Endometrial microvascular endothelial cells (primary cell): ENCODE data around the gene SLC16A3. TPM values are rescaled to one million over a fixed set of nuclear protein-coding genes. Genes with fewer than 3 reads are reported as not detected.

Experiments used
- in situ Hi-C: cut with HindIII; loops from 2 replicates; pipeline ENCODE4 v1.10.0; 2017; ENCODE audit warnings: low sequenced_read_pairs, low pct_unique_long_range_greater_than_20kb; ENCODE audit errors: inconsistent ontology term
- total RNA-seq: library from RNA; depleted of rRNA; stranded (reverse); fragments of >200 nt; gene quantifications from one replicate; pipeline ENCODE4 v1.2.3, GENCODE V29; 2015; ENCODE audit errors: inconsistent ontology term

The SLC16A3 gene
- total RNA-seq, 1 donor from 2014 or later, result 345 TPM

DNA sequence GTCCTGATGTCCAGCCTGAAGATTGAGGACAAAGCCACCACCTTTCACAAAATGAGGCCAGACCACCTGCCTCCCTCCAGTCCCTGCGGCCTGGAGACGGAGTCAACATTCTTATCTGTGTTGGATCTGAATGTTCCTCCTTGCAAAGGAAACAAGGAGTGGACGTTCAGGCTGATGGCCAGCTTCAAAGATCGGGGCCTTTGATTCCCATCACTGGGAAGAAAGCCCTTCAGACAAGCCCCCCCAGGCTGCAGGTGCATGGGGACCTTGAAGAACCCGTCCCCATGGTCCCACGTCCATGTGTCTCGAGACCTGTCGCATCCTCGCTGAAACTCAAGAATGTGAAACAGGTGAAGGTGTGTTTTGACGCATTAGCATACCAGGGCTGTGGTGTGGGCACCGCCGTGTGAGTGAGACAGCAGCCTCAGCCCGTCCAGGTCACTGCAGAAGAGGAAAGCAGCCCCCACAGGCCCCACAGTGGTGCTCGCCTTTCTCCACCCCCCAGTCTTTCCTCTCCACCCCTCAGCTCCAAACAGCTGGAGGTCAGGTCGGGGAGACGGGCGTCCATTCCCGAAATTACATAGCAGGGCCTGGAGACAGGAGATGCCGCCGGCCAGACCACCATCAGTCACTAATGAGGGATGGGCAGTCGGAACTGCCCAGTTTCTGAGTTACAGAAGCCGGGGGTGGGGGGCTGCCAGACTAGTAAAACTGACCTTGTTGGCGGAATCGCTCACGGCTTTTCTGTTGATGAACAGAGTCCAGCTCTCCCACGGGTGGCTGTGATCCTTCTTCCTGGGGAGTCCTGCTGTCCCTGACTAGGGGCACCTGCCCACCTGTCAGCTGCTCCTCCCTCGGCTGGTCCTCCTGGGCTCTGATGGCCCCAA, 45.5 kb downstream of the SLC16A3 start:
- in situ Hi-C loops, result no loop called here

- in situ Hi-C loops, result no loop called here
These were observed 46.5 kb downstream of the SLC16A3 start for GRCh38 chr17:82275326-82275725.

DNA sequence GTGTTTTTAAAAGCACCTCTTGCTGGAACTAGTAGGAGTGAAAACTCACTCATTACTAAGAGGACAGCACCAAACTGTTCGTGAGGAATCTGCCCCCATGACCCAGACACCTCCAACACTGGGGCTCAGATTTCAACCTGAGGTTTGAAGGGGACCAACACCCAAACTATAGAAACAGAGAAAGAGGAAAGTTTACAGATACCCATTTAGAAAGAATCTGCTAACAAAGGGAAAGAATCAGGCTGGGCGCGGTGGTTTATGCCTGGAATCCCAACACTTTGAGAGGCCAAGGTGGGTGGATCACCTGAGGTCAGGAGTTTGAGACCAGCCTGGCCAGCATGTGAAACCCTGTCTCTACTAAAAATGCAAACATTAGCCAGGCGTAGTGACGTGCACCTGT, 48.1 kb downstream of the SLC16A3 start:
- in situ Hi-C loops, result no loop called here

DNA sequence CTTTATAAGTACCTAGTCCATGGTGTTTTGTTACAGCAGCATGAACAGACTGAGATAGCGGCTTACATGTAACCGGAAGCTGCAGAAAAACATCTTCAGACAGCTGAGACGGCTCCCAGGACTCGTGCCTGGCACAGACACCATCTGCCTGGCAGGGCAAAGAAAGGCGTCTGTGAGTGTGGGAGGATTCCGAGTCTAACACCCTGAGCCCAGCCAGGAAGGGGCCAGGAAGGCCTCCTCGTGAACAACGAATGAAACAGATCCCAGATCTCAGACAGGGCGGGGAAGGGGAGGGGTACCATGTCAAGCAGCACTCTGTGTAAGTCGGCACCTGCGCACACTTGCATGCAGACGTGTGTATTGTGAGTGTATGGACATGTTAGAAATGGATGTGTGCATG, 49.0 kb downstream of the SLC16A3 start:
- in situ Hi-C loops, result no loop called here

DNA sequence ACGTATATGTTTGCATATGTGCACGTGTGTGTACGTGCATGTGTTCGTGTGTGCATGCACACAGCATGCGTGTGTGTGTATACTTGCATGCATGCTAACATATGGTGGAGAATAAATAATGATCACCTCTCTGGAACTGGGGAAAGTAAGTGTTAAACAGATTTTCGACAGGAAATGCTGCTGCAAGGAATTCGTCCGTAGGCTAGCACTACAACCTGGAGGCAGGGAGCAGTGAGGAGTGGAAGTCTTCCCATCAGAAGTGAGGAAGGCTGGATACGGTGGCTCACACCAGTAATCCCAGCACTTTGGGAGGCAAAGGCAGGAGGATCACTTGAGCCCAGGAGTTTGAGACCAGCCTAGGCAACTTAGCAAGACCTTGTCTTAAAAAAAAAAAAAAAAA, 49.5 kb downstream of the SLC16A3 start:
- in situ Hi-C loops, result no loop called here

- in situ Hi-C loops, result no loop called here
These were observed 50.0 kb downstream of the SLC16A3 start for GRCh38 chr17:82278786-82279391.

- in situ Hi-C loops, result no loop called here
These were observed 51.7 kb downstream of the SLC16A3 start for GRCh38 chr17:82280537-82280936.

DNA sequence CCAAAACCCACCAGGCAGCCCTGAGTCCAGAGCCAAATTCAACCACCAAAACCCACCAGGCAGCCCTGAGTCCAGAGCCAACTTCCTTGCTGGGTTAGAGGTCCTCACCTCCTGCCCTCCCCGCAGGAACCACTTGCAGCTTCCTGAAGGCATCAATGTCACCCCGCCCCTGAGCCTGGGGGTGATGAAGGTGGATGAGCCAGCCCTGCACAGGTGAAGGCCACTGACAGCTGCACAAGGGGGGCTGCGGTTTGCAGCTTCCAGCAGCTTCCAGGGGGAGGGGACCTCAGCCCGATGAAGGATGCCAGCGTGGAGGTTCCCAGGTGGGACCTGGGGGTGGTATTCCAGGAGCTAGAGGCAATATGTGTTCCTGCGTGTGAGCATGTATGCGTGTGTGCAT, 52.2 kb downstream of the SLC16A3 start:
- in situ Hi-C loops, result no loop called here

GRCh38 chr17:82281502-82282238, 52.8 kb downstream of the SLC16A3 start:
- in situ Hi-C loops, result no loop called here

GRCh38 chr17:82282239-82283207, 53.7 kb downstream of the SLC16A3 start:
- in situ Hi-C loops, result no loop called here

GRCh38 chr17:82283208-82283749, 54.4 kb downstream of the SLC16A3 start:
- in situ Hi-C loops, result no loop called here

GRCh38 chr17:82285141-82285540, 56.3 kb downstream of the SLC16A3 start:
- in situ Hi-C loops, result no loop called here

- in situ Hi-C loops, result no loop called here
These were observed 58.4 kb downstream of the SLC16A3 start for GRCh38 chr17:82287013-82287867.

DNA sequence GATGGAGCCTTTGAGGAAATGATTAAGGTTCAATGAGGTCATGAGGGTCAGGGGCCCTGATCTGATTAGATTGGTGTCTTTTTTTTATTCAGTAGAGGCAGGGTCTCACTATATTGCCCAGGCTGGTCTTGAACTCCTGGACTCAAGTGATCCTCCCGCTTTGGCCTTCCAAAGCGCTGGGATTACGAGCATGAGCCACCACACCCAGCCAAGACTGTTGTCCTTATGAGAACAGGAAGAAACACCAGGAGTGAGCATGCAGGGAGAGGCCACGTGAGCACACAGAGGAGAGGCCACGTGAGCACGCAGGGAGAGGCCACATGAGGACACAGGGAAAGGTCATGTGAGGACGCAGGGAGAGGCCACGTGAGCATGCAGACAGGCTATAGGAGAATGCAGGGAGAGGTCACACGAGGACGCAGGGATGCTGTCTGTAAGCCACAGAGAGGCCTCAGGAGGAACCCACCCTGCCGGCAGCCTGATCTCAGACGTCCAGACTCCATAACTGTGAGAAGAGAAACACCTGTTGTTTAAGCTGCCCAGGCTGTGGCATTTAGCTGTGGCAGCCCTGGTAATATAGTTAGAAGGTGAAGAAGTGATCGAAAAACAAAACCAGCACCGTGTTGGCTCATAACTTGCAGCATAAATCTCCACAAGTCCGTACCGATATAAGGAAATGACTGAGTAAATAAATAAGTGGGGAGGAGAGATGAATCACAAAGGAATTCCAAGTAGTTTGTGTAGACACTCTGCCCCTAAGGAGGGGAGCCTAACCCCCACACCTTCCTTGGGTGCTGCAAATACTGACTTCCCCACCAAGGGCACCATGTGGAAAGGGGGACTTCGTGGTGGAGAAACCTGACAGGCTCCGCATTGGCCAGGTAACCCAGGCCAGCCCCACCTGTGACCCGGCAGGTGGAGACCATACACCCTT, 59.3 kb downstream of the SLC16A3 start:
- in situ Hi-C loops, result no loop called here
